Measurements from ENCODE around the gene PRR30. TPM values are rescaled to one million over a fixed set of nuclear protein-coding genes. Genes with fewer than 3 reads are reported as not detected.

Gene PRR30
- total RNA-seq, 1 experiment from 2014 or later, result not detected

DNA sequence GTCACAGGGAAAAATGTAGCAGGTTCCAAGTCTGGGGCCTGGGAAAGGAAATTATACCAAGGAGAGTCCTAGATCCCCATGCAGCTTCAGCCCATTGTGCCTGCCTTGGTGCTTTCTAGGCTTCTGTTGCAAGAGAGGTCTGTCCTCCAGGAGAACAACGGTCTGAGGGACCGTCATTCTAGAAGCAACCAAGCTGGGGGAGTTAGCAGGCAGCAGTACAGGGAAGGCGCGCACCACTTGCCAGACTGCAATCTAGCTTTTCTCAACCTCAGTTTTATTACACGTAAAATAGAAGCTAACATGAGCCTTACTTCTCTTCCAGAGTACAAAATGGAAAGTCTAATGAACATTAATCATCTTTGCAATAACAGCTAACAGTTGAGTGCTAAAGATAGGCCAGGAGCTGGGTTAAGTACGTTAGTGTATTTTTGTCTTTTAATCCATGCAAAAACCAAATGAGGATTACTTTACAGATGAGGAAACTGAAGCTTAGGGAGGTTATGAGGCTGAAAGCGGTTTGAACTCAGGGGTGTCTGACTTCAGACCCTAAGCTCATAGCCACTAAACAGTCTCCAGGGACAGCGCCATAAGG is 11.5 kb upstream of the PRR30 start:
- RAD21 ChIA-PET (ENCODE audit: low non-redundant PET in 1 of 2, low total read pairs in 2 of 2, uncharacterized antibody in 2 of 2, unreplicated experiment in 2 of 2), result interaction anchor here in 1 of 2 experiments (0.6 kb wide), 1 partner anchor 9 kb away, joined by 6 read pairs; no protein-coding TSS in a partner anchor
- intact Hi-C loops (cut with micrococcal nuclease), result no loop called here
- Histone ChIP-seq H3K27me3 (ENCODE audit: insufficient read depth, low read length) (no peaks in the 10 kb centered on the region), H3K4me2 (ENCODE audit: low read length) (no peak overlapping the region), H3K9ac (ENCODE audit: low read length) (no peak overlapping the region), H3K4me3 (replicated peaks in 1 of 2; ENCODE audit: low read depth in 1 of 2, low read length in 2 of 2) (no peak overlapping the region), H3K27ac (ENCODE audit: low read depth, low read length) (no peak overlapping the region), H4K20me1 (ENCODE audit: insufficient read depth) (no peaks in the 10 kb centered on the region), H3K36me3 (ENCODE audit: control insufficient read depth in 1 of 2, insufficient read depth in 2 of 2, low read length in 2 of 2) (no peaks in the 10 kb centered on the region), H3K9me2 (ENCODE audit: insufficient read depth) (no peaks in the 10 kb centered on the region), H3K4me1 (ENCODE audit: control insufficient read depth in 1 of 2, insufficient read depth in 2 of 2, low read length in 2 of 2) (peaks cover 0 to 17% of the 10 kb centered on the region in 2 experiments; a peak in 2 of 4 replicates), H2AFZ (ENCODE audit: low read depth, low read length, poor library complexity, severe bottlenecking) (no peak overlapping the region), H3K9me3 (ENCODE audit: control insufficient read depth in 1 of 2, insufficient read depth in 1 of 2, low read depth in 1 of 2, low read length in 2 of 2) (no peaks in the 10 kb centered on the region), H3K79me2 (ENCODE audit: insufficient read depth, low read length) (no peaks in the 10 kb centered on the region)
- DNase-seq (ENCODE audit: low read depth, low spot score), result no peak
- no peak for ATAC-seq
- CTCF ChIA-PET, result interaction anchor here (1.1 kb wide), 1 partner anchor 129 kb away, joined by 3 read pairs; no protein-coding TSS in a partner anchor
- BruUV-seq (replicated peaks), result no TSS peak
- TF ChIP-seq ZFX (IDR thresholded peaks at IDR 0.05), result no peak
- no peak for TF ChIP-seq EZH2 (IDR thresholded peaks at IDR 0.05)
- no peak for TF ChIP-seq CEBPB (IDR thresholded peaks at IDR 0.05; ENCODE audit: low read depth)
- POLR2A ChIA-PET, result interaction anchor here (1.5 kb wide), 1 partner anchor 61 kb away, joined by 4 read pairs; the partner anchor contains the start of genes ATRAID and SLC5A6

DNA sequence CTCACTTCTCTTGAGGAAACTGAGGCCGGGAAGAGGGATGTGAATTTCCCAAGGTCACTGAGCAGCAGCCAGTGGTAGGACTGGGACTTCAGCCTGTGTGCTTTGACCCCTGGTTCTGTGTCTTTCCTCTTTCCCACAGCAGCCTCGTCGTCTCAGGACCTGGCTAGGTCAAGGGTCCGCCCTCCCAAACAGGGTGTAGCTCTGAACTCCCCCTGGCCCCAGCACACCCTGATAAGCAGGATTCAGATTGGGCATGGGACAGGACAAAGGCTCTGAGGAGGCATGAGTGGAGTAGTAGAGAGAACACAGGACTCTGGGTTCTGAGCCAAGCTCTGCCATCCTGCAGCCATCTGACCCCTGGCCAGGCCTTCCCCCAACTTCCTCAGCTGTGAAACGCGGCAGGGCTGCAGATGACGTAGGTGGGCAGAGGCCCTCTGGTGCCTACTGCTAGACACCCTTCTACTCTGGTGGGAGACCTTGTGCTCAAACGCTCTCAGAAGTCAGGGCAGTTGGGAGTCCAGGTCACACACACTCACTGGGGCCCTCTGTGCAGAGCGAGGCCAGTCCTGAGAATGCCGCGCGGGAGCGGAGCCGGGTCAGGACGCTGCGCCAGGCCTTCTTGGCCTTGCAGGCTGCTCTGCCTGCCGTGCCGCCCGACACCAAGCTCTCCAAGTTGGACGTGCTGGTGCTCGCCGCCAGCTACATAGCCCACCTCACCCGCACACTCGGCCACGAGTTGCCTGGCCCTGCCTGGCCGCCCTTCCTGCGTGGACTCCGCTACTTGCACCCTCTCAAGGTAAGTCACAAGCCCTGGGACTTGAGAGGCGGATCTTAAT is 10.6 kb upstream of the PRR30 start:
- no peaks in the 10 kb centered on the region for H3K9me3 ChIP-seq (ENCODE audit: control insufficient read depth in 1 of 2, insufficient read depth in 1 of 2, low read depth in 1 of 2, low read length in 2 of 2)
- H3K4me3 ChIP-seq (replicated peaks in 1 of 2; ENCODE audit: low read depth in 1 of 2, low read length in 2 of 2), result no peak overlapping the region
- no peaks in the 10 kb centered on the region for H3K27me3 ChIP-seq (ENCODE audit: insufficient read depth, low read length)
- POLR2A ChIA-PET, result interaction anchor here (1.5 kb wide), 1 partner anchor 62 kb away, joined by 4 read pairs; the partner anchor contains the start of genes ATRAID and SLC5A6
- ATAC-seq (no peak), DNase-seq (ENCODE audit: low read depth, low spot score) (no peak)
- no peaks in the 10 kb centered on the region for H3K36me3 ChIP-seq (ENCODE audit: control insufficient read depth in 1 of 2, insufficient read depth in 2 of 2, low read length in 2 of 2)
- RAD21 ChIA-PET (ENCODE audit: low non-redundant PET in 1 of 2, low total read pairs in 2 of 2, uncharacterized antibody in 2 of 2, unreplicated experiment in 2 of 2), result no interaction called here
- H3K9ac ChIP-seq (ENCODE audit: low read length), result no peak overlapping the region
- BruUV-seq (replicated peaks), result no TSS peak
- H3K9me2 ChIP-seq (ENCODE audit: insufficient read depth), result no peaks in the 10 kb centered on the region
- H3K4me2 ChIP-seq (ENCODE audit: low read length), result no peak overlapping the region
- CTCF ChIA-PET, result no interaction called here
- H4K20me1 ChIP-seq (ENCODE audit: insufficient read depth), result no peaks in the 10 kb centered on the region
- H3K4me1 ChIP-seq (ENCODE audit: control insufficient read depth in 1 of 2, insufficient read depth in 2 of 2, low read length in 2 of 2), result peaks cover 0 to 17% of the 10 kb centered on the region in 2 experiments; a peak in 2 of 4 replicates
- no peaks in the 10 kb centered on the region for H3K79me2 ChIP-seq (ENCODE audit: insufficient read depth, low read length)
- intact Hi-C loops (cut with micrococcal nuclease), result no loop called here
- no peak overlapping the region for H3K27ac ChIP-seq (ENCODE audit: low read depth, low read length)
- TF ChIP-seq EZH2phosphoT487 (IDR thresholded peaks at IDR 0.05; ENCODE audit: borderline replicate concordance) (no peak), SRF (IDR thresholded peaks at IDR 0.05; ENCODE audit: low read depth) (no peak), ZNF274 (IDR thresholded peaks at IDR 0.05; ENCODE audit: low read depth, low read length) (no peak)
- H2AFZ ChIP-seq (ENCODE audit: low read depth, low read length, poor library complexity, severe bottlenecking), result no peak overlapping the region

Data from HCT116 (cell line).